ENCODE measurements around the gene MUC12.
"Not testable (repeated sequence)": the region's sequence is repeated elsewhere in the genome, so short reads cannot be mapped to it uniquely, and the experiment has no call there.

GRCh38 chr7:100936167-100936566, 33.2 kb upstream of the MUC12 start:
- TF ChIP-seq POLR2AphosphoS5, CTCF (IDR thresholded peaks at IDR 0.05): not testable (repeated sequence)
